ENCODE results near the gene HSD17B2.

DNA sequence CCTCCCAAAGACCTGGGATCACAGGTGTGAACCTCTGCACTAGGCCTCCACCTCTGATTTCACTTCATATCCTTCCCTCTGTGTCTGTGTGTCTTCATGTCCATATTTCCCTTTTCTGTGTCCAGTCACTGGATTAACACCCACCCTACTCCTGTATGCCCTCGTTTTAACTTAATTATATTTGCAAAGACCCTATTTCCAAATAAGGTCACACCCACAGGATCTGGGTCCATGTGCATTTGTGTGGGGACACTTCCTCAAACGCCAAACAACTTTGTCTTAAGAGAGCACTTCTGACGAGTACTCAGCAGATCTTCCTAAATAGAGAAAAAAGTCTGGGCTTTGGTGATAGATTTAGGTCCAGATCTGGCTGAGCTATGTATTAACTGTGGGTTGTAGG lies 78.7 kb downstream of the HSD17B2 start:
- TF ChIP-seq, protein P1, sequence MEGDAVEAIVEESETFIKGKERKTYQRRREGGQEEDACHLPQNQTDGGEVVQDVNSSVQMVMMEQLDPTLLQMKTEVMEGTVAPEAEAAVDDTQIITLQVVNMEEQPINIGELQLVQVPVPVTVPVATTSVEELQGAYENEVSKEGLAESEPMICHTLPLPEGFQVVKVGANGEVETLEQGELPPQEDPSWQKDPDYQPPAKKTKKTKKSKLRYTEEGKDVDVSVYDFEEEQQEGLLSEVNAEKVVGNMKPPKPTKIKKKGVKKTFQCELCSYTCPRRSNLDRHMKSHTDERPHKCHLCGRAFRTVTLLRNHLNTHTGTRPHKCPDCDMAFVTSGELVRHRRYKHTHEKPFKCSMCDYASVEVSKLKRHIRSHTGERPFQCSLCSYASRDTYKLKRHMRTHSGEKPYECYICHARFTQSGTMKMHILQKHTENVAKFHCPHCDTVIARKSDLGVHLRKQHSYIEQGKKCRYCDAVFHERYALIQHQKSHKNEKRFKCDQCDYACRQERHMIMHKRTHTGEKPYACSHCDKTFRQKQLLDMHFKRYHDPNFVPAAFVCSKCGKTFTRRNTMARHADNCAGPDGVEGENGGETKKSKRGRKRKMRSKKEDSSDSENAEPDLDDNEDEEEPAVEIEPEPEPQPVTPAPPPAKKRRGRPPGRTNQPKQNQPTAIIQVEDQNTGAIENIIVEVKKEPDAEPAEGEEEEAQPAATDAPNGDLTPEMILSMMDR (IDR thresholded peaks at IDR 0.05): no peak
- TF ChIP-seq, protein P2, sequence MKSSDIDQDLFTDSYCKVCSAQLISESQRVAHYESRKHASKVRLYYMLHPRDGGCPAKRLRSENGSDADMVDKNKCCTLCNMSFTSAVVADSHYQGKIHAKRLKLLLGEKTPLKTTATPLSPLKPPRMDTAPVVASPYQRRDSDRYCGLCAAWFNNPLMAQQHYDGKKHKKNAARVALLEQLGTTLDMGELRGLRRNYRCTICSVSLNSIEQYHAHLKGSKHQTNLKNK (CRISPR knock-in tag; IDR thresholded peaks at IDR 0.05): no peak
- TF ChIP-seq NR2C2 (CRISPR knock-in tag; IDR thresholded peaks at IDR 0.05) (no peak), ZBTB21 (CRISPR knock-in tag; IDR thresholded peaks at IDR 0.05; ENCODE audit: borderline replicate concordance) (no peak), JUN (CRISPR knock-in tag; IDR thresholded peaks at IDR 0.05) (no peak), NR3C1 (CRISPR knock-in tag; conservative IDR thresholded peaks at IDR 0.05; ENCODE audit: low read depth) (no peak), SP1 (CRISPR knock-in tag; conservative IDR thresholded peaks at IDR 0.05) (no peak), TEAD4 (CRISPR knock-in tag; IDR thresholded peaks at IDR 0.05) (no peak)
- TF ChIP-seq, protein P3, sequence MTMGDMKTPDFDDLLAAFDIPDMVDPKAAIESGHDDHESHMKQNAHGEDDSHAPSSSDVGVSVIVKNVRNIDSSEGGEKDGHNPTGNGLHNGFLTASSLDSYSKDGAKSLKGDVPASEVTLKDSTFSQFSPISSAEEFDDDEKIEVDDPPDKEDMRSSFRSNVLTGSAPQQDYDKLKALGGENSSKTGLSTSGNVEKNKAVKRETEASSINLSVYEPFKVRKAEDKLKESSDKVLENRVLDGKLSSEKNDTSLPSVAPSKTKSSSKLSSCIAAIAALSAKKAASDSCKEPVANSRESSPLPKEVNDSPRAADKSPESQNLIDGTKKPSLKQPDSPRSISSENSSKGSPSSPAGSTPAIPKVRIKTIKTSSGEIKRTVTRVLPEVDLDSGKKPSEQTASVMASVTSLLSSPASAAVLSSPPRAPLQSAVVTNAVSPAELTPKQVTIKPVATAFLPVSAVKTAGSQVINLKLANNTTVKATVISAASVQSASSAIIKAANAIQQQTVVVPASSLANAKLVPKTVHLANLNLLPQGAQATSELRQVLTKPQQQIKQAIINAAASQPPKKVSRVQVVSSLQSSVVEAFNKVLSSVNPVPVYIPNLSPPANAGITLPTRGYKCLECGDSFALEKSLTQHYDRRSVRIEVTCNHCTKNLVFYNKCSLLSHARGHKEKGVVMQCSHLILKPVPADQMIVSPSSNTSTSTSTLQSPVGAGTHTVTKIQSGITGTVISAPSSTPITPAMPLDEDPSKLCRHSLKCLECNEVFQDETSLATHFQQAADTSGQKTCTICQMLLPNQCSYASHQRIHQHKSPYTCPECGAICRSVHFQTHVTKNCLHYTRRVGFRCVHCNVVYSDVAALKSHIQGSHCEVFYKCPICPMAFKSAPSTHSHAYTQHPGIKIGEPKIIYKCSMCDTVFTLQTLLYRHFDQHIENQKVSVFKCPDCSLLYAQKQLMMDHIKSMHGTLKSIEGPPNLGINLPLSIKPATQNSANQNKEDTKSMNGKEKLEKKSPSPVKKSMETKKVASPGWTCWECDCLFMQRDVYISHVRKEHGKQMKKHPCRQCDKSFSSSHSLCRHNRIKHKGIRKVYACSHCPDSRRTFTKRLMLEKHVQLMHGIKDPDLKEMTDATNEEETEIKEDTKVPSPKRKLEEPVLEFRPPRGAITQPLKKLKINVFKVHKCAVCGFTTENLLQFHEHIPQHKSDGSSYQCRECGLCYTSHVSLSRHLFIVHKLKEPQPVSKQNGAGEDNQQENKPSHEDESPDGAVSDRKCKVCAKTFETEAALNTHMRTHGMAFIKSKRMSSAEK (CRISPR knock-in tag; IDR thresholded peaks at IDR 0.05; ENCODE audit: borderline replicate concordance): no peak

All from WTC11 (cell line).